HCT116 (cell line): ENCODE measurements around the gene CACNA1G. TPM values are rescaled to one million over a fixed set of nuclear protein-coding genes. Genes with fewer than 3 reads are reported as not detected.
A peak's percentile ranks its signal among the peaks of the same experiment; 100 is the strongest.

Experiments used
- ATAC-seq: fragments of 200-7000 bp; cut with Tn5 transposase; 2 replicates; pipeline ENCODE4 v1.9.1; 2020; ENCODE audit warnings: mild to moderate bottlenecking, moderate library complexity
- BruUV-seq: library from RNA; stranded (reverse); fragments of 400-500 nt; replicated peaks from 2 replicates; lab custom pipeline; 2021; lab: Mats Ljungman, UMichigan
- CTCF ChIA-PET: fragments of 300-600 bp; sonication (Branson Sonifier 250); formaldehyde crosslinking; loops from one replicate; lab custom pipeline; 2021; ENCODE audit warnings: antibody characterized with exemption; lab: Charles Lee
- POLR2A ChIA-PET: fragments of 300-600, 350-600 bp; sonication (Branson Sonifier 250); formaldehyde crosslinking; loops from one replicate; lab custom pipeline; 2021; ENCODE audit warnings: antibody characterized with exemption; lab: Charles Lee
- RAD21 ChIA-PET, 2 experiments: fragments of 300-600 bp; sonication (Branson Sonifier 250); formaldehyde crosslinking; loops; one replicate each; lab custom pipeline; 2023; ENCODE audit warnings: low total read pairs in 2 of 2; ENCODE audit not compliant: uncharacterized antibody in 2 of 2, unreplicated experiment in 2 of 2, low non-redundant PET in 1 of 2; lab: Charles Lee
- DNase-seq: peaks from one replicate; pipeline ENCODE4 v3.0.0-alpha.2; 2010; ENCODE audit warnings: low read depth, low spot score
- H2AFZ ChIP-seq: fragments of 200-600 bp; shearing (Covaris generic), sonication (generic); 2 replicates; pipeline ENCODE4 v1.6.1; 2017; ENCODE audit warnings: low read depth, mixed run types, mixed read lengths, antibody characterized with exemption, low read length; ENCODE audit not compliant: poor library complexity, severe bottlenecking
- H3K27ac ChIP-seq: 2 replicates; pipeline ENCODE4 v1.5.1; 2012; ENCODE audit warnings: low read depth, low read length
- H3K27me3 ChIP-seq: fragments of 200-600 bp; sonication (generic); 2 replicates; pipeline ENCODE4 v1.6.1; 2016; ENCODE audit warnings: mixed run types, low read length, mixed read lengths; ENCODE audit not compliant: insufficient read depth
- H3K36me3 ChIP-seq, 2 experiments: fragments of 200-500 bp in 1 of 2; fragments of 200-600 bp in 1 of 2; sonication (Bioruptor generic) in 1 of 2; sonication (generic) in 1 of 2; 2 replicates each; pipeline versions ENCODE4 v1.5.1 to v1.6.1; 2014 to 2016; ENCODE audit warnings: low read length in 2 of 2, inconsistent platforms in 1 of 2, mixed read lengths in 1 of 2, mixed run types in 1 of 2; ENCODE audit not compliant: insufficient read depth in 2 of 2, control insufficient read depth in 1 of 2
- H3K4me1 ChIP-seq, 2 experiments: fragments of 200-600 bp in 1 of 2; sonication (generic) in 1 of 2; 2 replicates each; pipeline versions ENCODE4 v1.5.1 to v1.6.1; 2012 to 2017; ENCODE audit warnings: low read length in 2 of 2, inconsistent platforms in 1 of 2, mild to moderate bottlenecking in 1 of 2, mixed read lengths in 1 of 2, mixed run types in 1 of 2, moderate library complexity in 1 of 2; ENCODE audit not compliant: insufficient read depth in 2 of 2, control insufficient read depth in 1 of 2
- H3K4me2 ChIP-seq: fragments of 200-600 bp; sonication (generic); 2 replicates; pipeline ENCODE4 v1.6.1; 2017; ENCODE audit warnings: mixed run types, low read length, mixed read lengths
- H3K4me3 ChIP-seq, 2 experiments: fragments of 200-600 bp in 1 of 2; sonication (generic) in 1 of 2; replicated peaks in 1 of 2; 2 replicates each; pipeline ENCODE4 v1.5.1; 2011 to 2016; ENCODE audit warnings: low read length in 2 of 2, control low read depth in 1 of 2, low read depth in 1 of 2, mild to moderate bottlenecking in 1 of 2, mixed read lengths in 1 of 2, mixed run types in 1 of 2
- H3K79me2 ChIP-seq: fragments of 200-600 bp; sonication (generic); 2 replicates; pipeline ENCODE4 v1.6.1; 2017; ENCODE audit warnings: mild to moderate bottlenecking, mixed run types, low read length, moderate library complexity, mixed read lengths; ENCODE audit not compliant: insufficient read depth
- H3K9ac ChIP-seq: fragments of 200-600 bp; sonication (generic); 2 replicates; pipeline ENCODE4 v1.6.1; 2016; ENCODE audit warnings: low read length, mixed read lengths
- H3K9me2 ChIP-seq: fragments of 200-600 bp; sonication (generic), shearing (Covaris generic); 2 replicates; pipeline ENCODE4 v1.6.1; 2017; ENCODE audit warnings: mixed run types, mild to moderate bottlenecking, moderate library complexity; ENCODE audit not compliant: insufficient read depth
- H3K9me3 ChIP-seq, 2 experiments: fragments of 200-500 bp in 1 of 2; fragments of 200-600 bp in 1 of 2; sonication (Bioruptor generic) in 1 of 2; sonication (generic) in 1 of 2; 2 replicates each; pipeline ENCODE4 v1.6.1; 2014 to 2017; ENCODE audit warnings: low read length in 2 of 2, mixed read lengths in 2 of 2, inconsistent platforms in 1 of 2, low read depth in 1 of 2, mild to moderate bottlenecking in 1 of 2, mixed run types in 1 of 2, moderate library complexity in 1 of 2; ENCODE audit not compliant: control insufficient read depth in 1 of 2, insufficient read depth in 1 of 2
- H4K20me1 ChIP-seq: fragments of 200-600 bp; sonication (generic), shearing (Covaris generic); 2 replicates; pipeline ENCODE4 v1.6.1; 2017; ENCODE audit warnings: mixed run types, mild to moderate bottlenecking, moderate library complexity; ENCODE audit not compliant: insufficient read depth
- CBX3 ChIP-seq: IDR thresholded peaks from 2 replicates; pipeline ENCODE4 v1.6.1; 2012; ENCODE audit warnings: low read depth
- SP1 ChIP-seq: IDR thresholded peaks from 2 replicates; pipeline ENCODE4 v1.6.1; 2012; ENCODE audit warnings: low read depth
- SRF ChIP-seq: IDR thresholded peaks from 2 replicates; pipeline ENCODE4 v1.6.1; 2012; ENCODE audit warnings: low read depth
- intact Hi-C: fragments of 100-400 bp; cut with micrococcal nuclease; formaldehyde crosslinking; loops from 2 replicates; pipeline ENCODE4 v1.10.0; 2022
- total RNA-seq: library from RNA; stranded (reverse); gene quantifications from one replicate; pipeline ENCODE4 v1.2.1, GENCODE V29; 2021; ENCODE audit not compliant: unreplicated experiment
- TF ChIP-seq, protein P1 (sequence below): IDR thresholded peaks from 2 replicates; pipeline ENCODE4 v1.6.1; 2012; ENCODE audit warnings: low read depth
- TF ChIP-seq, protein P2 (sequence below), 3 experiments: fragments of 200-600 bp in 1 of 3; sonication (generic) in 1 of 3; IDR thresholded peaks in 2 of 3; conservative IDR thresholded peaks in 1 of 3; 2 replicates each; pipeline ENCODE4 v1.5.1; 2012 to 2017; ENCODE audit warnings: low read depth in 2 of 3, low read length in 2 of 3, antibody characterized with exemption in 1 of 3, borderline replicate concordance in 1 of 3, control low read depth in 1 of 3, mild to moderate bottlenecking in 1 of 3, mixed read lengths in 1 of 3, mixed run types in 1 of 3, moderate library complexity in 1 of 3; ENCODE audit not compliant: insufficient read depth in 1 of 3

CACNA1G gene
- total RNA-seq, 1 experiment from 2014 or later, result 3.4 TPM

DNA sequence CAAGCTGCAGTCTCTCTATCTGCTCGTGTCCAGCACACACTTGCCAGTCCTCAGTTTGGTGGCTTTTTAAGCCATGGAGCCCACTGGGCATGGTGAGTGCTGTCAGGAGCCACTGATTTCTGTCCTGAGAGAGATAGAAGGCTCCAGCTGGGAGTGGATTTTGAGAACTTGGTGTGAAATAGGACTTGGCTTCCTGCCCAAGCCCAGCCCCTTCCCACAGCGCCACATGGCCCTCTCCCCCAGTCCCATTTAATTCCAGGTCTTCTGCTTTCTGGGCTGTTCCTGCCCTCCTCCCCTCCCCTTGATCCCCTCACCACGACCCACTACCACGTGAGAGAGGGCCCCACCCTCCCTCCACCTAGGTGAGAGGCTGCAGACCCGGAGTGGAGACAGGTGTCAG, 59.7 kb downstream of the CACNA1G start (continued):
- TF ChIP-seq, protein P1, sequence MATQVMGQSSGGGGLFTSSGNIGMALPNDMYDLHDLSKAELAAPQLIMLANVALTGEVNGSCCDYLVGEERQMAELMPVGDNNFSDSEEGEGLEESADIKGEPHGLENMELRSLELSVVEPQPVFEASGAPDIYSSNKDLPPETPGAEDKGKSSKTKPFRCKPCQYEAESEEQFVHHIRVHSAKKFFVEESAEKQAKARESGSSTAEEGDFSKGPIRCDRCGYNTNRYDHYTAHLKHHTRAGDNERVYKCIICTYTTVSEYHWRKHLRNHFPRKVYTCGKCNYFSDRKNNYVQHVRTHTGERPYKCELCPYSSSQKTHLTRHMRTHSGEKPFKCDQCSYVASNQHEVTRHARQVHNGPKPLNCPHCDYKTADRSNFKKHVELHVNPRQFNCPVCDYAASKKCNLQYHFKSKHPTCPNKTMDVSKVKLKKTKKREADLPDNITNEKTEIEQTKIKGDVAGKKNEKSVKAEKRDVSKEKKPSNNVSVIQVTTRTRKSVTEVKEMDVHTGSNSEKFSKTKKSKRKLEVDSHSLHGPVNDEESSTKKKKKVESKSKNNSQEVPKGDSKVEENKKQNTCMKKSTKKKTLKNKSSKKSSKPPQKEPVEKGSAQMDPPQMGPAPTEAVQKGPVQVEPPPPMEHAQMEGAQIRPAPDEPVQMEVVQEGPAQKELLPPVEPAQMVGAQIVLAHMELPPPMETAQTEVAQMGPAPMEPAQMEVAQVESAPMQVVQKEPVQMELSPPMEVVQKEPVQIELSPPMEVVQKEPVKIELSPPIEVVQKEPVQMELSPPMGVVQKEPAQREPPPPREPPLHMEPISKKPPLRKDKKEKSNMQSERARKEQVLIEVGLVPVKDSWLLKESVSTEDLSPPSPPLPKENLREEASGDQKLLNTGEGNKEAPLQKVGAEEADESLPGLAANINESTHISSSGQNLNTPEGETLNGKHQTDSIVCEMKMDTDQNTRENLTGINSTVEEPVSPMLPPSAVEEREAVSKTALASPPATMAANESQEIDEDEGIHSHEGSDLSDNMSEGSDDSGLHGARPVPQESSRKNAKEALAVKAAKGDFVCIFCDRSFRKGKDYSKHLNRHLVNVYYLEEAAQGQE, result no peak
- no peak for TF ChIP-seq SRF
- TF ChIP-seq, all 23 proteins: peak for 0

DNA sequence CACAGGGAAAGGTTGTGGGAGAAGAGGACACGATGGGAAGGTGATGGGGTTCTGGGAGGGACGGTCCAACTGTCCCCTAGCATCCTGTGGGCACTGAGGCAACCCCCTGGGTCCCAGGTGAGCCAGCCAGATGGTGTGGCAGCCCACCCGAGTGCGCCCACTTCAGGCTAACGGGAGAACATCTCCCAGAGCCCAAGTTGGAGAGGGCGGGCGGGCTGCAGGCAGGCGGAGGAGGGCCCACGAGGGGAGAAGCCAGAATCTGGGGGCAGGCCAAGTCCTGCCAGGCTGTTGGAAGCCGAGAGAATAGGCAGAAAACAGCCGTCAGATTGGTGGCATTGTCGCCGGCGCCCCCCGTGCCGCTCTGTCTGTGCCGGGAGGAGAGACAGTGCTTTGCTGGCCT, 60.3 kb downstream of the CACNA1G start:
- Histone ChIP-seq H3K4me3 (no peak overlapping the region), H4K20me1 (no peaks in the 10 kb centered on the region), H3K36me3 (no peaks in the 10 kb centered on the region), H3K9me3 (no peaks in the 10 kb centered on the region), H2AFZ (no peak overlapping the region), H3K27ac (no peak overlapping the region), H3K79me2 (no peaks in the 10 kb centered on the region), H3K4me1 (peaks cover 0 to 23% of the 10 kb centered on the region in 2 experiments; a peak in 2 of 4 replicates), H3K9me2 (no peaks in the 10 kb centered on the region), H3K9ac (no peak overlapping the region), H3K4me2 (no peak overlapping the region), H3K27me3 (no peaks in the 10 kb centered on the region)
- ATAC-seq (peak; percentile 56), DNase-seq (no peak)
- TF ChIP-seq SP1 (no peak), CBX3 (no peak)
- TF ChIP-seq, protein P2, sequence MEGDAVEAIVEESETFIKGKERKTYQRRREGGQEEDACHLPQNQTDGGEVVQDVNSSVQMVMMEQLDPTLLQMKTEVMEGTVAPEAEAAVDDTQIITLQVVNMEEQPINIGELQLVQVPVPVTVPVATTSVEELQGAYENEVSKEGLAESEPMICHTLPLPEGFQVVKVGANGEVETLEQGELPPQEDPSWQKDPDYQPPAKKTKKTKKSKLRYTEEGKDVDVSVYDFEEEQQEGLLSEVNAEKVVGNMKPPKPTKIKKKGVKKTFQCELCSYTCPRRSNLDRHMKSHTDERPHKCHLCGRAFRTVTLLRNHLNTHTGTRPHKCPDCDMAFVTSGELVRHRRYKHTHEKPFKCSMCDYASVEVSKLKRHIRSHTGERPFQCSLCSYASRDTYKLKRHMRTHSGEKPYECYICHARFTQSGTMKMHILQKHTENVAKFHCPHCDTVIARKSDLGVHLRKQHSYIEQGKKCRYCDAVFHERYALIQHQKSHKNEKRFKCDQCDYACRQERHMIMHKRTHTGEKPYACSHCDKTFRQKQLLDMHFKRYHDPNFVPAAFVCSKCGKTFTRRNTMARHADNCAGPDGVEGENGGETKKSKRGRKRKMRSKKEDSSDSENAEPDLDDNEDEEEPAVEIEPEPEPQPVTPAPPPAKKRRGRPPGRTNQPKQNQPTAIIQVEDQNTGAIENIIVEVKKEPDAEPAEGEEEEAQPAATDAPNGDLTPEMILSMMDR (IDR thresholded peaks at IDR 0.05 in 2 of 3, conservative IDR thresholded peaks at IDR 0.05 in 1 of 3; ENCODE audit: borderline replicate concordance in 1 of 3, insufficient read depth in 1 of 3, low read depth in 2 of 3, low read length in 2 of 3), result peak in 2 of 3 experiments; percentile 51 to 53; a peak in 4 of 6 replicates
- ChIA-PET RAD21 (no interaction called here), CTCF (no interaction called here), POLR2A (no interaction called here)
- intact Hi-C loops, result no loop called here
- no TSS peak for BruUV-seq
